HepG2 (cell line): Measurements from ENCODE around the gene CAPN12. TPM values are rescaled to one million over a fixed set of nuclear protein-coding genes. Genes with fewer than 3 reads are reported as not detected.

Experiments used
- ATAC-seq: fragments of 200-7000 bp; cut with Tn5 transposase; 3 replicates; pipeline ENCODE4 v1.9.1; 2020; ENCODE audit warnings: mild to moderate bottlenecking, moderate library complexity
- BruUV-seq: library from RNA; stranded (reverse); fragments of 400-500 nt; replicated peaks from 2 replicates; lab custom pipeline; 2021; lab: Mats Ljungman, UMichigan
- CTCF ChIA-PET: fragments of 300-600 bp; formaldehyde crosslinking; extraction: SDS; loops from one replicate; lab custom pipeline; 2021; ENCODE audit warnings: low total read pairs, inconsistent platforms, low intra/inter-chr PET ratio; lab: Yijun Ruan, JAX
- POLR2A ChIA-PET: fragments of 350-600 bp; sonication (Branson Sonifier 250); formaldehyde crosslinking; loops from one replicate; lab custom pipeline; 2020; ENCODE audit warnings: antibody characterized with exemption, inconsistent platforms; lab: Yijun Ruan, JAX
- DNase-seq: peaks from one replicate; pipeline ENCODE4 v3.0.0-alpha.2; 2015; ENCODE audit warnings: low spot score
- FAIRE-seq: peaks from 3 replicates; lab custom pipeline; 2011; peaks lifted over from hg19 to GRCh38; lab: Jason Lieb, UNC
- H2AFZ ChIP-seq: one replicate; pipeline ENCODE4 v1.6.1; 2011; ENCODE audit warnings: low read length, inconsistent platforms
- H3K27ac ChIP-seq: fragments of 300-600 bp; 3 replicates; pipeline ENCODE4 v1.8.0; 2011; ENCODE audit warnings: mixed run types, mild to moderate bottlenecking, mixed read lengths, low read length, inconsistent platforms; ENCODE audit not compliant: insufficient read depth; ENCODE audit errors: extremely low read length
- H3K27me3 ChIP-seq, 2 experiments: fragments of 200-600 bp in 1 of 2; 2 replicates in 1 of 2; 3 replicates in 1 of 2; pipeline versions ENCODE4 v1.6.0 to v1.8.0; 2011; ENCODE audit warnings: low read length in 2 of 2, mild to moderate bottlenecking in 2 of 2, moderate library complexity in 2 of 2, inconsistent platforms in 1 of 2; ENCODE audit not compliant: insufficient read depth in 2 of 2, control insufficient read depth in 1 of 2
- H3K36me3 ChIP-seq, 2 experiments: fragments of 200-600 bp in 1 of 2; replicated peaks in 1 of 2; 2 replicates in 1 of 2; 3 replicates in 1 of 2; pipeline versions ENCODE4 v1.5.1 to v1.8.0; 2011; ENCODE audit warnings: low read length in 2 of 2, inconsistent platforms in 1 of 2; ENCODE audit not compliant: insufficient read depth in 2 of 2, control insufficient read depth in 1 of 2
- H3K4me1 ChIP-seq: 2 replicates; pipeline ENCODE4 v1.5.1; 2012; ENCODE audit warnings: low read length, inconsistent platforms; ENCODE audit not compliant: insufficient read depth
- H3K4me2 ChIP-seq: 2 replicates; pipeline ENCODE4 v1.6.0; 2011; ENCODE audit warnings: low read depth, low read length, inconsistent platforms
- H3K4me3 ChIP-seq, 3 experiments: fragments of 200-600 bp in 1 of 3; sonication (generic), shearing (Covaris generic) in 1 of 3; replicated peaks in 1 of 3; 2 replicates each; pipeline ENCODE4 v1.5.1; 2011 to 2016; ENCODE audit warnings: low read length in 3 of 3, inconsistent platforms in 2 of 3, low read depth in 2 of 3, mild to moderate bottlenecking in 2 of 3, control low read depth in 1 of 3, mixed read lengths in 1 of 3; ENCODE audit not compliant: insufficient read depth in 1 of 3
- H3K79me2 ChIP-seq: one replicate; pipeline ENCODE4 v1.6.1; 2011; ENCODE audit warnings: low read length, inconsistent platforms; ENCODE audit not compliant: insufficient read depth
- H3K9ac ChIP-seq: 2 replicates; pipeline ENCODE4 v1.6.0; 2011; ENCODE audit warnings: mild to moderate bottlenecking, low read depth, low read length, inconsistent platforms; ENCODE audit not compliant: insufficient read depth
- H3K9me3 ChIP-seq: 2 replicates; pipeline ENCODE4 v1.5.1; 2012; ENCODE audit warnings: mild to moderate bottlenecking, low read length
- H4K20me1 ChIP-seq: 2 replicates; pipeline ENCODE4 v1.6.0; 2011; ENCODE audit warnings: inconsistent platforms, mild to moderate bottlenecking, low read length, moderate library complexity; ENCODE audit not compliant: insufficient read depth
- EP300 ChIP-seq, 3 experiments: sonication (generic) in 1 of 3; formaldehyde crosslinking in 1 of 3; IDR thresholded peaks; 2 replicates each; pipeline versions ENCODE4 v1.5.1 to v1.6.1; 2011 to 2020; ENCODE audit warnings: low read depth in 2 of 3, low read length in 2 of 3, borderline replicate concordance in 1 of 3, improper control_type of control experiment in 1 of 3, mild to moderate bottlenecking in 1 of 3, missing genetic modification reagents in 1 of 3, moderate library complexity in 1 of 3
- LCORL ChIP-seq, 2 experiments: fragments of 450-650 bp in 1 of 2; sonication (generic) in 1 of 2; formaldehyde crosslinking in 1 of 2; IDR thresholded peaks; 2 replicates each; pipeline versions ENCODE4 v1.5.0 to v1.6.1; 2017 to 2020; ENCODE audit warnings: antibody characterized with exemption in 1 of 2, missing genetic modification reagents in 1 of 2
- MED13 ChIP-seq: sonication (generic); formaldehyde crosslinking; IDR thresholded peaks from 2 replicates; pipeline ENCODE4 v1.5.0; 2020; ENCODE audit warnings: missing genetic modification reagents
- MIER3 ChIP-seq: IDR thresholded peaks from 2 replicates; pipeline ENCODE4 v1.6.1; 2016; ENCODE audit warnings: missing compliant biosample characterization, borderline replicate concordance
- MTA3 ChIP-seq: sonication (generic); formaldehyde crosslinking; IDR thresholded peaks from 2 replicates; pipeline ENCODE4 v1.4.0; 2020; ENCODE audit warnings: missing genetic modification reagents
- MYNN ChIP-seq: sonication (generic); formaldehyde crosslinking; IDR thresholded peaks from 2 replicates; pipeline ENCODE4 v1.4.0; 2020; ENCODE audit warnings: mild to moderate bottlenecking, low read depth, missing genetic modification reagents
- NFE2 ChIP-seq: sonication (generic); formaldehyde crosslinking; IDR thresholded peaks from 2 replicates; pipeline ENCODE4 v1.4.0; 2020; ENCODE audit warnings: missing genetic modification reagents
- SMYD3 ChIP-seq: sonication (generic); formaldehyde crosslinking; IDR thresholded peaks from 2 replicates; pipeline ENCODE4 v1.8.1; 2023; ENCODE audit warnings: mild to moderate bottlenecking, missing genetic modification reagents
- SRF ChIP-seq: IDR thresholded peaks from 2 replicates; pipeline ENCODE4 v1.6.1; 2011; ENCODE audit warnings: mild to moderate bottlenecking, low read depth, low read length, moderate library complexity
- THAP7 ChIP-seq: sonication (generic); formaldehyde crosslinking; IDR thresholded peaks from 2 replicates; pipeline ENCODE4 v1.8.1; 2023; ENCODE audit warnings: mild to moderate bottlenecking, missing genetic modification reagents
- ZHX2 ChIP-seq, 2 experiments: sonication (generic) in 1 of 2; formaldehyde crosslinking in 1 of 2; IDR thresholded peaks; 2 replicates each; pipeline versions ENCODE4 v1.6.1 to v1.9.0; 2014 to 2022; ENCODE audit warnings: antibody characterized with exemption in 1 of 2, borderline replicate concordance in 1 of 2, inconsistent platforms in 1 of 2, low read depth in 1 of 2, missing genetic modification reagents in 1 of 2
- ZNF180 ChIP-seq: sonication (generic); formaldehyde crosslinking; IDR thresholded peaks from 2 replicates; pipeline ENCODE4 v1.4.0; 2020; ENCODE audit warnings: low read depth, missing genetic modification reagents, borderline replicate concordance
- ZNF282 ChIP-seq: fragments of 450-650 bp; IDR thresholded peaks from 2 replicates; pipeline ENCODE4 v1.6.1; 2018; ENCODE audit not compliant: partially characterized antibody
- ZNF670 ChIP-seq: sonication (generic); formaldehyde crosslinking; IDR thresholded peaks from 2 replicates; pipeline ENCODE4 v1.8.0; 2022; ENCODE audit warnings: mild to moderate bottlenecking, missing genetic modification reagents, borderline replicate concordance
- ZNF75D ChIP-seq: sonication (generic); formaldehyde crosslinking; IDR thresholded peaks from 2 replicates; pipeline ENCODE4 v1.8.1; 2023; ENCODE audit warnings: missing genetic modification reagents, mild to moderate bottlenecking, borderline replicate concordance
- ZNF784 ChIP-seq: sonication (generic); formaldehyde crosslinking; IDR thresholded peaks from 2 replicates; pipeline ENCODE4 v1.5.1; 2020; ENCODE audit warnings: missing genetic modification reagents, mild to moderate bottlenecking, borderline replicate concordance
- WGBS: methylation state at CpG from one replicate; pipeline ENCODE4 v1.1.6; 2017; ENCODE audit warnings: low lambda C conversion rate; 5-methylcytosine and 5-hydroxymethylcytosine counted together
- in situ Hi-C: cut with HindIII; loops from 2 replicates; pipeline ENCODE4 v1.10.0; 2017; ENCODE audit warnings: low pct_unique_long_range_greater_than_20kb; ENCODE audit not compliant: extremely low pct_ligation_motif_present
- intact Hi-C: fragments of 100-400 bp; cut with micrococcal nuclease; formaldehyde crosslinking; loops from one replicate; pipeline ENCODE4 v1.10.0; 2022; ENCODE audit not compliant: unreplicated experiment
- polyA plus RNA-seq, 8 experiments: library from polyadenylated mRNA; depleted of rRNA in 3 of 8; stranded (reverse) in 7 of 8; unstranded in 1 of 8; fragments of >200 nt; fragmentation: Illumina TruSeq in 4 of 8; extraction: Trizol in 4 of 8; gene quantifications; 2 replicates each; pipeline versions ENCODE4 v1.2.1 to v1.2.3, GENCODE V29; 2011 to 2016; ENCODE audit warnings: low read depth in 4 of 8, missing spikeins in 1 of 8, mixed read lengths in 1 of 8; ENCODE audit not compliant: insufficient read depth in 1 of 8
- total RNA-seq, 5 experiments: library from RNA; depleted of rRNA; stranded (reverse); fragments of >200 nt; fragmentation: Illumina TruSeq; extraction: Trizol; gene quantifications; 2 replicates each; pipeline ENCODE4 v1.2.3, GENCODE V29; 2016; ENCODE audit warnings: low read depth in 1 of 5

The CAPN12 gene
- total and polyA plus RNA-seq, 2 of the 13 experiments (the other 11 are each of a cell fraction or from before 2014, with no cell fraction given) = 1.6 to 13.6 TPM

- peak; percentile 57 for ATAC-seq
- Histone ChIP-seq H3K4me3 (no peak within 1 kb of the TSS), H3K4me1 (peaks cover 17% of the 10 kb centered on the region), H3K36me3 (no peaks in the 10 kb centered on the region), H3K27me3 (no peaks in the 10 kb centered on the region), H3K9me3 (no peaks in the 10 kb centered on the region), H2AFZ (no peak within 1 kb of the TSS), H3K4me2 (peak within 1 kb of the TSS; percentile 12; the same call in 1 of the 2 replicates), H3K9ac (0 out of 2 replicates have a peak within 1 kb of the TSS, but pooled peaks have one; percentile 8), H3K79me2 (no peaks in the 10 kb centered on the region), H3K27ac (no peak within 1 kb of the TSS), H4K20me1 (no peaks in the 10 kb centered on the region)
- no peak for DNase-seq
- TF ChIP-seq THAP7 (no peak), MYNN (CRISPR knock-in tag) (no peak), ZNF75D (CRISPR knock-in tag) (no peak), MIER3 (CRISPR knock-in tag) (no peak), ZNF784 (no peak), ZNF180 (CRISPR knock-in tag) (no peak), LCORL (IDR thresholded peaks at IDR 0.05) (no peak), LCORL (CRISPR knock-in tag; IDR thresholded peaks at IDR 0.05) (no peak), ZNF670 (no peak), ZNF282 (no peak), EP300 (IDR thresholded peaks at IDR 0.05; ENCODE audit: low read depth in 2 of 2, low read length in 2 of 2) (no peak), EP300 (CRISPR knock-in tag; IDR thresholded peaks at IDR 0.05; ENCODE audit: borderline replicate concordance) (no peak), MED13 (CRISPR knock-in tag) (no peak), ZHX2 (IDR thresholded peaks at IDR 0.05; ENCODE audit: low read depth) (no peak), ZHX2 (CRISPR knock-in tag; IDR thresholded peaks at IDR 0.05; ENCODE audit: borderline replicate concordance) (no peak), SMYD3 (CRISPR knock-in tag) (no peak), NFE2 (CRISPR knock-in tag) (no peak), MTA3 (CRISPR knock-in tag) (no peak), SRF (no peak)
- in situ Hi-C loops = no loop called here
- CTCF ChIA-PET = no interaction called here
- FAIRE-seq = no peak
- POLR2A ChIA-PET = interaction anchor here (1.9 kb wide), 1 partner anchor 10 kb away, joined by 7 read pairs; no protein-coding TSS in a partner anchor
- intact Hi-C loops = no loop called here
- 34% methylated on average over 8 of the region's 14 CpGs for WGBS
- no TSS peak for BruUV-seq
Measured at GRCh38 chr19:38773469-38774177, 29.3 kb upstream of the CAPN12 start, which contains the start of gene LGALS7. LGALS7 (minus strand) TSS chr19:38773517; CDS start chr19:38773492, 25 bp downstream.
